ENCODE measurements around the gene OGDH.

Gene OGDH

GRCh38 chr7:44738051-44738723 is 131.8 kb downstream of the OGDH start:
- no peak for DNase-seq (ENCODE audit: low read depth in 2 of 2)

- no peak for DNase-seq (ENCODE audit: low read depth in 2 of 2)
Measured at GRCh38 chr7:44738876-44739665, 132.6 kb downstream of the OGDH start.

- DNase-seq (ENCODE audit: low read depth in 2 of 2), result no peak
Measured at GRCh38 chr7:44740055-44740454, 133.6 kb downstream of the OGDH start.

GRCh38 chr7:44743750-44744149 is 137.3 kb downstream of the OGDH start:
- no peak for DNase-seq (ENCODE audit: low read depth in 2 of 2)

GRCh38 chr7:44748045-44748947 is 141.9 kb downstream of the OGDH start, which contains the start of gene ZMIZ2:
Gene ZMIZ2, plus strand, starts transcription at chr7:44748847. Its CDS starts 7,403 bp downstream, at chr7:44756250.
- peak; percentile 78 to 82 for DNase-seq (ENCODE audit: low read depth in 2 of 2)

GRCh38 chr7:44748948-44749731 is 142.7 kb downstream of the OGDH start:
- DNase-seq (ENCODE audit: low read depth in 2 of 2), result peak in 1 of 2 donors; percentile 19

GRCh38 chr7:44749992-44750391 is 143.6 kb downstream of the OGDH start:
- no peak for DNase-seq (ENCODE audit: low read depth in 2 of 2)

- no peak for DNase-seq (ENCODE audit: low read depth in 2 of 2)
Measured at GRCh38 chr7:44750424-44750823, 144.0 kb downstream of the OGDH start.

GRCh38 chr7:44750921-44751571 is 144.6 kb downstream of the OGDH start:
- DNase-seq (ENCODE audit: low read depth in 2 of 2), result peak; percentile 15 to 42

GRCh38 chr7:44752822-44753221 is 146.4 kb downstream of the OGDH start:
- no peak for DNase-seq (ENCODE audit: low read depth in 2 of 2)

GRCh38 chr7:44754802-44755697 is 148.6 kb downstream of the OGDH start:
- DNase-seq (ENCODE audit: low read depth in 2 of 2), result no peak

GRCh38 chr7:44755698-44756627 is 149.5 kb downstream of the OGDH start:
- no peak for DNase-seq (ENCODE audit: low read depth in 2 of 2)

- no peak for DNase-seq (ENCODE audit: low read depth in 2 of 2)
Measured at GRCh38 chr7:44756904-44757303, 150.5 kb downstream of the OGDH start.

- no peak for DNase-seq (ENCODE audit: low read depth in 2 of 2)
Measured at GRCh38 chr7:44757311-44757710, 150.9 kb downstream of the OGDH start.

- DNase-seq (ENCODE audit: low read depth in 2 of 2), result no peak
Measured at GRCh38 chr7:44757739-44758138, 151.3 kb downstream of the OGDH start.
